GM18867 (cell line): ENCODE data around the gene CILP.

Experiments
- ATAC-seq: cut with Tn5 transposase; IDR thresholded peaks from one replicate; pipeline ENCODE4 v1.9.1; 2021; ENCODE audit warnings: mild to moderate bottlenecking, moderate library complexity; ENCODE audit not compliant: unreplicated experiment

Gene CILP

GRCh38 chr15:65154720-65155119, 56.6 kb downstream of the CILP start:
- ATAC-seq: no peak

DNA sequence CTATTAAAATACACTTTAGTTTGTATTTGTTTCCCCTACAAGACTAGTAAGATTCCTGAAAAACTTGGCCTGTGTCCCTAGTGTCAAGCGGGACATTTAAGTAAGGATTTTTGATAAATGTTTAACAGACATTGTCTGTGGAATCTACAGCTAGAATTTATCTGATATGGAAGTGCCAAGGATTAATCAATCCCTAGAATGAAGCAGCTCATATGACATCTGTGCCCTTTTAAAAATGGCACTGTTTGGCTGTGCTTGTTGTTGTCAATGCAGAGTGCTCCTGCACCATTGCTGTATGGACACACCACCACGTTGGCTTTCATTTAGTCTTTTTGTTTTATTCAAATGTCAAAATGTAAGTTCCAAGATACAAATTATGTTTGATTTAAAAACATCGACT, 63.4 kb downstream of the CILP start:
- ATAC-seq: no peak

DNA sequence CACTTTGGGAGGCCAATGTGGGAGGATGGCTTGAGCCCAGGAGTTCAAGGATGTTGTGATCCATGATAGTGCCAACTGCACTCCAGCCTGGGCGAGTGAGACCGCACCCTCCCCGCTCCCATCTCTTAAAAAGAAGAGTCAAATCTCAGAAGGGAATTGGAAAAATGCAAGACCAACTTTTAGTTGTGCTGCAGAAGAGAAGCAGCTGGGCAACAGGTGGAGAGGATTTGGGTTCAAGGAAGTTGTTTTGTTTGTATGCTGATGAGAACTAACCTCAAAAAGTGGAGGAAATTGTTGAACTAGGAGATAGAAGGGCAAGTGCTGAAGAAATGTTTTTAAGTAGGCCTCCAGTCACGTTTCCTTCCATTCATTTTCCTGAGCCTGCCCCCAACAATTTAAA, 64.8 kb downstream of the CILP start:
- ATAC-seq: no peak
